ENCODE results near the gene DHX38. TPM values are rescaled to one million over a fixed set of nuclear protein-coding genes. Genes with fewer than 3 reads are reported as not detected.
A peak's percentile ranks its signal among the peaks of the same experiment; 100 is the strongest.

Gene DHX38
- total and polyA plus RNA-seq, 2 experiments from 2014 or later, result 32.9 to 42.2 TPM

- TF ChIP-seq CTCF (IDR thresholded peaks at IDR 0.05; ENCODE audit: poor library complexity) (no peak), EZH2 (IDR thresholded peaks at IDR 0.05; ENCODE audit: borderline replicate concordance) (no peak), EZH2phosphoT487 (IDR thresholded peaks at IDR 0.05; ENCODE audit: low read depth, severe bottlenecking, unreplicated experiment) (no peak)
These were observed 29.2 kb upstream of the DHX38 start for GRCh38 chr16:72064361-72064894.

GRCh38 chr16:72066747-72067146 is 26.9 kb upstream of the DHX38 start:
- H3K4me1 ChIP-seq (ENCODE audit: insufficient read depth), result no peaks in the 10 kb centered on the region
- DNase-seq (ENCODE audit: low spot score), result peak; percentile 54
- H3K79me2 ChIP-seq, result no peaks in the 10 kb centered on the region
- TF ChIP-seq CTCF (IDR thresholded peaks at IDR 0.05; ENCODE audit: poor library complexity) (peak; percentile 68), EZH2 (IDR thresholded peaks at IDR 0.05; ENCODE audit: borderline replicate concordance) (no peak)
- H4K20me1 ChIP-seq (ENCODE audit: insufficient read depth, poor library complexity, severe bottlenecking), result no peaks in the 10 kb centered on the region
- no peaks in the 10 kb centered on the region for H3K9me3 ChIP-seq (ENCODE audit: low read depth)
- H2AFZ ChIP-seq, result no peak overlapping the region
- H3K27me3 ChIP-seq, result no peaks in the 10 kb centered on the region
- H3K36me3 ChIP-seq (replicated peaks; ENCODE audit: insufficient read depth, low read depth), result no peaks in the 10 kb centered on the region
- no peaks in the 10 kb centered on the region for H3K9me2 ChIP-seq (replicated peaks; ENCODE audit: insufficient read depth)
- H3K4me2 ChIP-seq, result no peak overlapping the region
- 0% methylated on average over 1 of the region's 1 CpG for WGBS (ENCODE audit: low lambda C conversion rate, missing lambda C conversion rate)
- no peak overlapping the region for H3K27ac ChIP-seq
- no peak overlapping the region for H3K4me3 ChIP-seq

More at GRCh38 chr16:72064361-72064894, 29.2 kb upstream of the DHX38 start:
- no peaks in the 10 kb centered on the region for H3K27me3 ChIP-seq
- H2AFZ ChIP-seq, result no peak overlapping the region
- no peak for DNase-seq (ENCODE audit: low spot score)
- no peaks in the 10 kb centered on the region for H4K20me1 ChIP-seq (ENCODE audit: insufficient read depth, poor library complexity, severe bottlenecking)
- H3K9me2 ChIP-seq (replicated peaks; ENCODE audit: insufficient read depth), result no peaks in the 10 kb centered on the region
- H3K4me1 ChIP-seq (ENCODE audit: insufficient read depth), result no peaks in the 10 kb centered on the region
- no peaks in the 10 kb centered on the region for H3K9me3 ChIP-seq (ENCODE audit: low read depth)
- no peak overlapping the region for H3K27ac ChIP-seq
- no peaks in the 10 kb centered on the region for H3K79me2 ChIP-seq
- no peaks in the 10 kb centered on the region for H3K36me3 ChIP-seq (replicated peaks; ENCODE audit: insufficient read depth, low read depth)
- H3K4me3 ChIP-seq, result no peak overlapping the region
- no peak overlapping the region for H3K4me2 ChIP-seq
- WGBS (ENCODE audit: low lambda C conversion rate, missing lambda C conversion rate), result 82% methylated on average over 10 of the region's 10 CpGs

- no peak overlapping the region for H3K4me3 ChIP-seq
- no peak overlapping the region for H2AFZ ChIP-seq
- WGBS (ENCODE audit: low lambda C conversion rate, missing lambda C conversion rate), result 85% methylated on average over 4 of the region's 4 CpGs
- H3K27me3 ChIP-seq, result no peaks in the 10 kb centered on the region
- TF ChIP-seq CTCF (IDR thresholded peaks at IDR 0.05; ENCODE audit: poor library complexity) (no peak), EZH2 (IDR thresholded peaks at IDR 0.05; ENCODE audit: borderline replicate concordance) (no peak)
- no peaks in the 10 kb centered on the region for H3K9me2 ChIP-seq (replicated peaks; ENCODE audit: insufficient read depth)
- no peak for DNase-seq (ENCODE audit: low spot score)
- no peak overlapping the region for H3K4me2 ChIP-seq
- H3K36me3 ChIP-seq (replicated peaks; ENCODE audit: insufficient read depth, low read depth), result no peaks in the 10 kb centered on the region
- H3K27ac ChIP-seq, result no peak overlapping the region
- H3K9me3 ChIP-seq (ENCODE audit: low read depth), result no peaks in the 10 kb centered on the region
- H3K4me1 ChIP-seq (ENCODE audit: insufficient read depth), result peaks cover 16% of the 10 kb centered on the region
- H3K79me2 ChIP-seq, result no peaks in the 10 kb centered on the region
- H4K20me1 ChIP-seq (ENCODE audit: insufficient read depth, poor library complexity, severe bottlenecking), result no peaks in the 10 kb centered on the region
These were observed 24.7 kb upstream of the DHX38 start for GRCh38 chr16:72068930-72069329.
